Stimulated activated CD4-positive, alpha-beta T cell treated with anti-CD3 and anti-CD28 coated beads, Interleukin-12 subunit alpha, Interleukin-12 subunit beta, amount 100 ng/mL, for 24 hours (primary cell): Measurements from ENCODE around the gene SMARCD3.

ENCODE experiments used
- DNase-seq, 2 experiments: peaks; one replicate each; pipeline ENCODE4 v3.0.0-alpha.2; 2020; ENCODE audit warnings: low read depth in 2 of 2

SMARCD3 gene

GRCh38 chr7:151248346-151249033 is at the start of gene SMARCD3:
Gene SMARCD3, minus strand, starts transcription at chr7:151248694. Its CDS starts 132 bp downstream, at chr7:151248562.
- DNase-seq, result no peak

GRCh38 chr7:151296202-151296992 is 47.9 kb upstream of the SMARCD3 start:
- no peak for DNase-seq

- no peak for DNase-seq
These were observed 44.4 kb upstream of the SMARCD3 start for GRCh38 chr7:151292850-151293249.

GRCh38 chr7:151291206-151291605 is 42.7 kb upstream of the SMARCD3 start:
- DNase-seq, result no peak

GRCh38 chr7:151290355-151290760 is 41.9 kb upstream of the SMARCD3 start:
- DNase-seq, result no peak

- DNase-seq, result no peak
These were observed 41.4 kb upstream of the SMARCD3 start for GRCh38 chr7:151289891-151290290.

- no peak for DNase-seq
These were observed 37.7 kb upstream of the SMARCD3 start for GRCh38 chr7:151286148-151286547.

GRCh38 chr7:151283302-151283701 is 34.8 kb upstream of the SMARCD3 start:
- DNase-seq, result no peak

GRCh38 chr7:151282111-151282510 is 33.6 kb upstream of the SMARCD3 start:
- no peak for DNase-seq

GRCh38 chr7:151281686-151282085 is 33.2 kb upstream of the SMARCD3 start:
- no peak for DNase-seq

GRCh38 chr7:151280388-151281019 is 32.0 kb upstream of the SMARCD3 start:
- no peak for DNase-seq

GRCh38 chr7:151279868-151280267 is 31.4 kb upstream of the SMARCD3 start:
- DNase-seq, result no peak

- no peak for DNase-seq
These were observed 30.5 kb upstream of the SMARCD3 start for GRCh38 chr7:151278949-151279348.

GRCh38 chr7:151277631-151278030 is 29.1 kb upstream of the SMARCD3 start:
- no peak for DNase-seq

GRCh38 chr7:151276666-151277590 is 28.4 kb upstream of the SMARCD3 start:
- peak; percentile 33 for DNase-seq

GRCh38 chr7:151275813-151276577 is 27.5 kb upstream of the SMARCD3 start:
- DNase-seq, result no peak

- DNase-seq, result no peak
These were observed 26.7 kb upstream of the SMARCD3 start for GRCh38 chr7:151274936-151275812.

- DNase-seq, result no peak
These were observed 25.9 kb upstream of the SMARCD3 start for GRCh38 chr7:151274396-151274795.

- DNase-seq, result no peak
These were observed 25.3 kb upstream of the SMARCD3 start for GRCh38 chr7:151273651-151274390.
